Spleen (tissue), 7 donors: Measurements from ENCODE around the gene FSTL1.

ENCODE experiments used
- CTCF ChIP-seq, 11 experiments: fragments of 200-600 bp in 7 of 11; fragments of 450-650 bp in 4 of 11; sonication (generic) in 4 of 11; IDR thresholded peaks in 8 of 11; conservative IDR thresholded peaks in 3 of 11; 1 replicate in 7 of 11; 2 replicates in 4 of 11; pipeline versions ENCODE4 v1.4.0 to v1.8.0; 2016 to 2021; ENCODE audit warnings: antibody characterized with exemption in 11 of 11, inconsistent platforms in 4 of 11, mild to moderate bottlenecking in 1 of 11
- POLR2AphosphoS5 ChIP-seq, 3 donors: sonication (generic); formaldehyde crosslinking; IDR thresholded peaks; one replicate each; pipeline ENCODE4 v1.5.1; 2017; ENCODE audit warnings: antibody characterized with exemption in 3 of 3
- donor health status: DM: no; HTN: no; CAD: no; lungs with moderate emphysema.
- donor health status: DM: no; HTN: no; CAD: no.
- donor health status: DM: no; HTN: no; CAD: no.

DNA sequence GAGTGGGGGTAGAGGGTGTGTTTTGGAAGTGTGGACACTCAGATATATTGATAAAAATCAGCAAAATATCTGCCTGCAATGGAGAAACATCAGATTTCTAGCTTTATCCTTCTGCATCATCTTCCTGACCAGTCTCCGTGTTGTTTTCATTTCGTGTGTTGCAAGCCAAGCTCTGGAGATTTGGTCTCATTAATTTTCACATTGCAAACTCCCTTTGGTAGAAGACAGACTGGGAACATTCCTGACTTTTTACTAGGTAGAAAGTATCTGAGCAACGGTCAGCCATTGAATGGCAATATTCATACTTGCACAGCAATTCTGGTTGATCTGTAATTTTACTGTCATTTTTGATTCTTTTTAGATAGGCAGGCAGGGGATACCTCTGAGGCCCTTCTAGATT lies 30.4 kb downstream of the FSTL1 start:
- TF ChIP-seq CTCF (IDR thresholded peaks at IDR 0.05 in 8 of 11, conservative IDR thresholded peaks at IDR 0.05 in 3 of 11) = no peak
- TF ChIP-seq POLR2AphosphoS5 (IDR thresholded peaks at IDR 0.05) = no peak
